ENCODE measurements around the gene IGFBP5. TPM values are rescaled to one million over a fixed set of nuclear protein-coding genes. Genes with fewer than 3 reads are reported as not detected.
A peak's percentile ranks its signal among the peaks of the same experiment; 100 is the strongest.

Gene IGFBP5
- total and polyA plus RNA-seq, 12 donors = 67.1 to 267 (median 152) TPM

DNA sequence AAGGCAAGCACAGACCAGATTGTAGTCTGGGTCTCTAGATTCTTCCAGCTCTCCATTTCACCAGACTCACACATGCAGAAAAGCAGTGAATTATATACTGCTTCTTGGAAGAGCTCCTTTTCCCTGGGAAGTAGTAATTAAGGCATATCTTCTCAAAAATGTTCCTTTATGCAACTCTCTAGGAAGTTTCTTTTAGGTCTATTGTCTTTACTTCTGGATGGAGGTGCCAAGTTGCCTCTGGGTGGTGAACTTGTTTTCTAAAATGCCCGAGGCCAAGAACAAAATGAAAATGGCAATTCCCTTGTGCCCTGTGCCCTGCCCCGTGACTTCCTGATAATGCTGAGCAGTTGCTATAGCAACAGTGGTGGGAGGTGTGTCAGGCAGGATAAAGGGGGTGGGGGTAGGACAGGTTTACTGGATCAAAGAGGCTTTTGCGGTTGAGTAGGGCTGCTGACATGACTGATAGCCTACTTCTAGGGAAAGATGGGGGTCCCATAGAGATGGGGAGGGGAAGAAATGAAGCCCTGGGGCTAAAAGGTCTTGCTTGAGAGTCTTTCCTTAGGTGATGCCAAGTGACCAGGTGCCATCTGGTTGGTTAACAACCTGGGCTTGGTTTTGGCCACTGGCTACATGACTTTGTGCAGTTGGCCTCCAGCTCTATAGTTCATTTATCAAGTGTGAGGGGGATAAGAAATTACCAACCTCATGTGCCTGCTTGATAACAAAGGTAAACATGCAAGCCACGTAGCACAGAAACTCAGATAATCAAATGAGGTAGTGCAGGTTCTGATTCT is 50.3 kb downstream of the IGFBP5 start:
- Histone ChIP-seq H3K27me3 (no peaks in the 10 kb centered on the region), H3K27ac (peak overlapping the region in 8 of 10 donors; percentile 32 to 80 (median 62)), H3K4me1 (peaks cover 8 to 47% (median 27%) of the 10 kb centered on the region in 9 donors), H3K9me3 (no peaks in the 10 kb centered on the region), H3K36me3 (peaks cover 0 to 13% (median 0%) of the 10 kb centered on the region in 9 donors), H3K4me3 (no peak overlapping the region)
- ATAC-seq (peak in 6 of 8 donors; percentile 27 to 64 (median 51)), DNase-seq (no peak)
- TF ChIP-seq, protein P1, sequence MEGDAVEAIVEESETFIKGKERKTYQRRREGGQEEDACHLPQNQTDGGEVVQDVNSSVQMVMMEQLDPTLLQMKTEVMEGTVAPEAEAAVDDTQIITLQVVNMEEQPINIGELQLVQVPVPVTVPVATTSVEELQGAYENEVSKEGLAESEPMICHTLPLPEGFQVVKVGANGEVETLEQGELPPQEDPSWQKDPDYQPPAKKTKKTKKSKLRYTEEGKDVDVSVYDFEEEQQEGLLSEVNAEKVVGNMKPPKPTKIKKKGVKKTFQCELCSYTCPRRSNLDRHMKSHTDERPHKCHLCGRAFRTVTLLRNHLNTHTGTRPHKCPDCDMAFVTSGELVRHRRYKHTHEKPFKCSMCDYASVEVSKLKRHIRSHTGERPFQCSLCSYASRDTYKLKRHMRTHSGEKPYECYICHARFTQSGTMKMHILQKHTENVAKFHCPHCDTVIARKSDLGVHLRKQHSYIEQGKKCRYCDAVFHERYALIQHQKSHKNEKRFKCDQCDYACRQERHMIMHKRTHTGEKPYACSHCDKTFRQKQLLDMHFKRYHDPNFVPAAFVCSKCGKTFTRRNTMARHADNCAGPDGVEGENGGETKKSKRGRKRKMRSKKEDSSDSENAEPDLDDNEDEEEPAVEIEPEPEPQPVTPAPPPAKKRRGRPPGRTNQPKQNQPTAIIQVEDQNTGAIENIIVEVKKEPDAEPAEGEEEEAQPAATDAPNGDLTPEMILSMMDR (IDR thresholded peaks at IDR 0.05) = no peak
- intact Hi-C loops (cut with DNase I) = loop anchor here in 1 of 10 donors (5.0 kb wide), 1 partner anchor 108 kb away; no protein-coding TSS in a partner anchor
- WGBS, 2 donors = 55 to 57% methylated on average over 4 of the region's 4 CpGs

- Histone ChIP-seq H3K4me3 (no peak overlapping the region), H3K27ac (peak overlapping the region in 9 of 10 donors; percentile 34 to 80 (median 63)), H3K4me1 (peaks cover 8 to 39% (median 24%) of the 10 kb centered on the region in 9 donors), H3K9me3 (no peaks in the 10 kb centered on the region), H3K36me3 (peaks cover 0 to 19% (median 0%) of the 10 kb centered on the region in 9 donors), H3K27me3 (no peaks in the 10 kb centered on the region)
- WGBS, 2 donors = 29 to 40% methylated on average over 5 of the region's 5 CpGs
- no peak for DNase-seq
- intact Hi-C loops (cut with DNase I) = no loop called here
- TF ChIP-seq, protein P1 (IDR thresholded peaks at IDR 0.05) = no peak
- peak in 7 of 8 donors; percentile 33 to 72 (median 46) for ATAC-seq
These were observed 51.2 kb downstream of the IGFBP5 start for GRCh38 chr2:216643986-216644659.

DNA sequence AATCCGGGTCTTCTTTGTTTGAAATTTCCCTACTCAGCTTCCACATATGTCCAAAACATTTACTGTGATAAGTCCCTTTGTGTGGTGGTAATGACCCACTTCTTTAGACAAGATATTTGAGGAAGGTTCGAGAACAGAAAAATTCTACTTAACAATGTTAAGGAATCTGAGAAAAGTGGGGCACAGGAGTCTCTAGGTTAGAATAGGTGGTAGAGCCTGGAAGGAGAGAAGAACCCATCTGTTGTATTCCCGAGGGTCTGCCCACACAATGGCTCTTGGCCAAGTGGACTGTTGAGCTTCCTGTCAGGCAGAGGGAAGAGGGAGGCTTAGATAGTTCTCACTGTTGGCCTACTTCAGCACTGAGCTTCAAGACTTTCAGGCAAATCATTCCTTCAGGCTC is 57.9 kb downstream of the IGFBP5 start:
- Histone ChIP-seq H3K36me3 (peaks cover 0 to 19% (median 0%) of the 10 kb centered on the region in 9 donors), H3K4me1 (peaks cover 0 to 56% (median 31%) of the 10 kb centered on the region in 9 donors), H3K27ac (peak overlapping the region in 2 of 10 donors; percentile 48 to 74), H3K4me3 (peak overlapping the region in 1 of 10 donors; percentile 81), H3K27me3 (peaks cover 0 to 33% (median 0%) of the 10 kb centered on the region in 7 donors), H3K9me3 (no peaks in the 10 kb centered on the region)
- ATAC-seq = no peak
- no peak for DNase-seq
- TF ChIP-seq, protein P1 (IDR thresholded peaks at IDR 0.05) = no peak
- intact Hi-C loops (cut with DNase I) = loop anchor here in 3 of 10 donors (5.0 to 10.0 kb wide), 3 partner anchors 45 to 100 kb away; no protein-coding TSS in a partner anchor
- WGBS, 2 donors = 66% methylated on average over 3 of the region's 3 CpGs

All from heart right ventricle (tissue), 16 donors.